K562 (cell line): ENCODE measurements around the gene STK17A. TPM values are rescaled to one million over a fixed set of nuclear protein-coding genes. Genes with fewer than 3 reads are reported as not detected.

Source experiments
- ADNP ChIP-seq: fragments of 200-800 bp; sonication (Bioruptor generic); IDR thresholded peaks from 2 replicates; pipeline ENCODE4 v1.6.1; 2016; ENCODE audit warnings: missing genetic modification characterization, missing compliant biosample characterization
- ATF1 ChIP-seq, 2 experiments: fragments of 450-650 bp in 1 of 2; IDR thresholded peaks; 2 replicates each; pipeline ENCODE4 v1.6.1; 2016; ENCODE audit warnings: missing compliant biosample characterization in 1 of 2, missing genetic modification characterization in 1 of 2
- CREM ChIP-seq: IDR thresholded peaks from 2 replicates; pipeline ENCODE4 v1.6.1; 2014; ENCODE audit warnings: antibody characterized with exemption, low read depth
- CTBP1 ChIP-seq: fragments of 450-650 bp; IDR thresholded peaks from 2 replicates; pipeline ENCODE4 v1.6.1; 2016; ENCODE audit warnings: borderline replicate concordance
- CXXC5 ChIP-seq: fragments of 250-450 bp; sonication (Bioruptor Pico); IDR thresholded peaks from 2 replicates; pipeline ENCODE4 v1.8.0; 2022; ENCODE audit warnings: inconsistent platforms, mild to moderate bottlenecking, moderate library complexity
- DPF2 ChIP-seq: fragments of 450-650 bp; IDR thresholded peaks from 2 replicates; pipeline ENCODE4 v1.6.1; 2016
- EHMT2 ChIP-seq: fragments of 450-650 bp; IDR thresholded peaks from 2 replicates; pipeline ENCODE4 v1.6.1; 2018; ENCODE audit warnings: antibody characterized with exemption
- FOXM1 ChIP-seq, 2 experiments: fragments of 450-650 bp in 1 of 2; sonication (generic) in 1 of 2; formaldehyde crosslinking in 1 of 2; IDR thresholded peaks; 2 replicates each; pipeline versions ENCODE4 v1.6.1 to v1.9.0; 2017 to 2022; ENCODE audit warnings: low read depth in 2 of 2, mild to moderate bottlenecking in 2 of 2, missing genetic modification reagents in 1 of 2, moderate library complexity in 1 of 2
- KDM1A ChIP-seq, 2 experiments: fragments of 450-650 bp; IDR thresholded peaks; 2 replicates each; pipeline ENCODE4 v1.6.1; 2016; ENCODE audit warnings: mild to moderate bottlenecking in 2 of 2
- L3MBTL2 ChIP-seq: fragments of 450-650 bp; IDR thresholded peaks from 2 replicates; pipeline ENCODE4 v1.6.1; 2016; ENCODE audit warnings: mild to moderate bottlenecking, moderate library complexity
- MYC ChIP-seq, 2 experiments: fragments of 250-450 bp in 1 of 2; sonication (Bioruptor Pico) in 1 of 2; IDR thresholded peaks; 2 replicates each; pipeline versions ENCODE4 v1.5.1 to v1.6.1; 2012 to 2021; ENCODE audit warnings: low read depth in 2 of 2, borderline replicate concordance in 1 of 2, improper control_type of control experiment in 1 of 2, low read length in 1 of 2, mild to moderate bottlenecking in 1 of 2, moderate library complexity in 1 of 2
- SMAD4 ChIP-seq: fragments of 250-450 bp; sonication (Bioruptor Pico); conservative IDR thresholded peaks from 2 replicates; pipeline ENCODE4 v1.8.0; 2021; ENCODE audit warnings: inconsistent platforms, mild to moderate bottlenecking, moderate library complexity
- SMARCC2 ChIP-seq: fragments of 450-650 bp; IDR thresholded peaks from 2 replicates; pipeline ENCODE4 v1.6.1; 2017; ENCODE audit warnings: antibody characterized with exemption, moderate library complexity, mild to moderate bottlenecking, low read depth
- SOX6 ChIP-seq: fragments of 450-650 bp; IDR thresholded peaks from 2 replicates; pipeline ENCODE4 v1.6.1; 2014; ENCODE audit warnings: mild to moderate bottlenecking
- SPI1 ChIP-seq: IDR thresholded peaks from 2 replicates; pipeline ENCODE4 v1.6.1; 2011; ENCODE audit warnings: low read depth, low read length, control low read depth, borderline replicate concordance
- TCF3 ChIP-seq: sonication (generic); formaldehyde crosslinking; IDR thresholded peaks from 2 replicates; pipeline ENCODE4 v1.4.0; 2020; ENCODE audit warnings: mild to moderate bottlenecking, missing genetic modification reagents
- TEAD1 ChIP-seq, 2 experiments: fragments of 450-650 bp in 1 of 2; sonication (generic) in 1 of 2; formaldehyde crosslinking; IDR thresholded peaks; 2 replicates each; pipeline versions ENCODE4 v1.4.0 to v1.8.0; 2020 to 2022; ENCODE audit warnings: mild to moderate bottlenecking in 2 of 2, missing genetic modification reagents in 1 of 2
- ZBTB17 ChIP-seq: fragments of 450-650 bp; formaldehyde crosslinking; IDR thresholded peaks from 2 replicates; pipeline ENCODE4 v1.4.0; 2020; ENCODE audit warnings: mild to moderate bottlenecking
- ZBTB7A ChIP-seq: IDR thresholded peaks from 2 replicates; pipeline ENCODE4 v1.6.1; 2011; ENCODE audit warnings: low read depth, mild to moderate bottlenecking, low read length, moderate library complexity, borderline replicate concordance; ENCODE audit not compliant: control insufficient read depth
- ZNF212 ChIP-seq: fragments of 450-650 bp; formaldehyde crosslinking; IDR thresholded peaks from 2 replicates; pipeline ENCODE4 v1.4.0; 2020; ENCODE audit warnings: mild to moderate bottlenecking
- ZNF274 ChIP-seq: IDR thresholded peaks from 2 replicates; pipeline ENCODE4 v1.6.1; 2011; ENCODE audit warnings: low read depth, mild to moderate bottlenecking, low read length, moderate library complexity, borderline replicate concordance
- ZNF696 ChIP-seq: fragments of 250-450 bp; sonication (Bioruptor Pico); conservative IDR thresholded peaks from 2 replicates; pipeline ENCODE4 v1.4.0; 2020; ENCODE audit warnings: mild to moderate bottlenecking, moderate library complexity
- ZNF699 ChIP-seq: fragments of 250-450 bp; sonication (Bioruptor Pico); IDR thresholded peaks from 2 replicates; pipeline ENCODE4 v1.8.0; 2021; ENCODE audit warnings: mild to moderate bottlenecking, moderate library complexity; ENCODE audit not compliant: insufficient replicate concordance
- ZNF766 ChIP-seq: fragments of 200-800 bp; sonication (Bioruptor generic); conservative IDR thresholded peaks from 2 replicates; pipeline ENCODE4 v1.6.1; 2016; ENCODE audit warnings: missing genetic modification characterization, missing compliant biosample characterization
- ZNF778 ChIP-seq: fragments of 450-650 bp; formaldehyde crosslinking; IDR thresholded peaks from 2 replicates; pipeline ENCODE4 v1.4.0; 2020; ENCODE audit warnings: mild to moderate bottlenecking, moderate library complexity
- polyA plus RNA-seq, 8 experiments: library from polyadenylated mRNA; depleted of rRNA in 4 of 8; stranded (reverse) in 5 of 8; unstranded in 3 of 8; fragments of >200 nt; fragmentation: Nextera tagmentation in 2 of 8; fragmentation: Illumina TruSeq in 1 of 8; extraction: Ambion mirVana in 2 of 8; extraction: Trizol in 1 of 8; gene quantifications; 2 replicates each; pipeline versions ENCODE4 v1.2.1 to v1.2.3, GENCODE V29; 2011 to 2014; ENCODE audit warnings: inconsistent platforms in 1 of 8, missing spikeins in 1 of 8
- total RNA-seq, 7 experiments: library from RNA; depleted of rRNA in 6 of 7; stranded (reverse); fragments of >200 nt in 6 of 7; fragmentation: Illumina TruSeq in 2 of 7; extraction: Trizol in 2 of 7; gene quantifications; 2 replicates each; pipeline versions ENCODE4 v1.2.1 to v1.2.3, GENCODE V29; 2011 to 2021; ENCODE audit warnings: low replicate concordance in 1 of 7
- TF ChIP-seq, protein P1 (sequence below): fragments of 450-650 bp; IDR thresholded peaks from 2 replicates; pipeline ENCODE4 v1.6.1; 2016; ENCODE audit warnings: antibody characterized with exemption
- TF ChIP-seq, protein P2 (sequence below): fragments of 250-450 bp; sonication (Bioruptor Pico); IDR thresholded peaks from 2 replicates; pipeline ENCODE4 v1.5.0; 2021

The STK17A gene
- total and polyA plus RNA-seq, 9 of the 15 experiments (the other 6 are each of a cell fraction or from before 2014, with no cell fraction given), result 3.4 to 16.3 (median 13.2) TPM

DNA sequence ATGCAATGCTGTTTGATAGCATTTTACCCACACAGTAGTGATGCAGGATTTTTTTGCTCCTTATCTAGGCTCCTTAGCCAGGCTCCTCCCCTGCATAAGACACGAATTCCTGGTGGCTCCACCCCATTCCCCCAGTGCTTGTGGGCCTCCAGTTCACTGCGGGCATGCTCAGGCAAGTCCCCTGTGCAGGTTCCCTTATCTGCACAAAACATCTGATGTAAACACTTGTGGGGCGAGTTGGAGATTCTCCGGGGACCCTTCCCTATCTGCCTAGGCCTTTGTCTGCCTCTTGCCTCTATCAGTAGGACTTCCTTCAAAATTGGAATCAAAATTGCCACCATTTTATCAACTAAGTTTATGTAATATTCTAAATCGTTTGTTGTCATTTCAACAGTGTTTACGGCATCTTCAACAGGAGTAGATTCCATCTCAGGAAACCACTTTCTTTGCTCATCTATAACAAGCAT, 5.4 kb upstream of the STK17A start (continued):
- TF ChIP-seq, protein P1, sequence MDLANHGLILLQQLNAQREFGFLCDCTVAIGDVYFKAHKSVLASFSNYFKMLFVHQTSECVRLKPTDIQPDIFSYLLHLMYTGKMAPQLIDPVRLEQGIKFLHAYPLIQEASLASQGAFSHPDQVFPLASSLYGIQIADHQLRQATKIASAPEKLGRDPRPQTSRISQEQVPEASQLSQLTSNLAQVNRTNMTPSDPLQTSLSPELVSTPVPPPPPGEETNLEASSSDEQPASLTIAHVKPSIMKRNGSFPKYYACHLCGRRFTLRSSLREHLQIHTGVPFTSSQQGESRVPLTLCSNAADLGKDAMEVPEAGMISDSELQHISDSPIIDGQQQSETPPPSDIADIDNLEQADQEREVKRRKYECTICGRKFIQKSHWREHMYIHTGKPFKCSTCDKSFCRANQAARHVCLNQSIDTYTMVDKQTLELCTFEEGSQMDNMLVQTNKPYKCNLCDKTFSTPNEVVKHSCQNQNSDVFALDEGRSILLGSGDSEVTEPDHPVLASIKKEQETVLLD, result peak; percentile 28; the same call in 1 of the 2 replicates
- TF ChIP-seq ADNP (tag), result peak; percentile 77
- TF ChIP-seq TEAD1 (CRISPR knock-in tag; IDR thresholded peaks at IDR 0.05), result peak; percentile 22 to 52; a peak in 1 of 4 replicates
- TF ChIP-seq ZNF766, result 0 out of 2 replicates have a peak, but pooled peaks have one; percentile 48
- no peak for TF ChIP-seq ZNF778 (CRISPR knock-in tag)
- peak; percentile 91 for TF ChIP-seq DPF2
- TF ChIP-seq SOX6, result peak; percentile 88
- peak; percentile 9; the same call in 1 of the 2 replicates for TF ChIP-seq SPI1
- TF ChIP-seq SMARCC2, result peak; percentile 85
- peak; percentile 43; the same call in 1 of the 2 replicates for TF ChIP-seq CREM
- no peak for TF ChIP-seq ZNF212
- TF ChIP-seq ZNF696 (CRISPR knock-in tag), result no peak
- TF ChIP-seq TCF3 (CRISPR knock-in tag), result peak; percentile 90
- TF ChIP-seq, protein P2, sequence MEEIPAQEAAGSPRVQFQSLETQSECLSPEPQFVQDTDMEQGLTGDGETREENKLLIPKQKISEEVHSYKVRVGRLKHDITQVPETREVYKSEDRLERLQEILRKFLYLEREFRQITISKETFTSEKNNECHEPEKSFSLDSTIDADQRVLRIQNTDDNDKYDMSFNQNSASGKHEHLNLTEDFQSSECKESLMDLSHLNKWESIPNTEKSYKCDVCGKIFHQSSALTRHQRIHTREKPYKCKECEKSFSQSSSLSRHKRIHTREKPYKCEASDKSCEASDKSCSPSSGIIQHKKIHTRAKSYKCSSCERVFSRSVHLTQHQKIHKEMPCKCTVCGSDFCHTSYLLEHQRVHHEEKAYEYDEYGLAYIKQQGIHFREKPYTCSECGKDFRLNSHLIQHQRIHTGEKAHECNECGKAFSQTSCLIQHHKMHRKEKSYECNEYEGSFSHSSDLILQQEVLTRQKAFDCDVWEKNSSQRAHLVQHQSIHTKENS, result no peak
- TF ChIP-seq SMAD4 (CRISPR knock-in tag), result peak; percentile 63
- TF ChIP-seq CXXC5 (CRISPR knock-in tag), result 0 out of 2 replicates have a peak, but pooled peaks have one; percentile 42
- peak; percentile 64; the same call in 1 of the 2 replicates for TF ChIP-seq ZBTB17 (CRISPR knock-in tag)
- no peak for TF ChIP-seq ZNF699 (CRISPR knock-in tag)
- peak; percentile 12; the same call in 1 of the 2 replicates for TF ChIP-seq MYC (IDR thresholded peaks at IDR 0.05; ENCODE audit: low read depth, low read length)
- no peak for TF ChIP-seq MYC (CRISPR knock-in tag; IDR thresholded peaks at IDR 0.05; ENCODE audit: borderline replicate concordance, low read depth)
- TF ChIP-seq FOXM1 (IDR thresholded peaks at IDR 0.05; ENCODE audit: low read depth), result peak; percentile 61; the same call in 1 of the 2 replicates
- TF ChIP-seq FOXM1 (CRISPR knock-in tag; IDR thresholded peaks at IDR 0.05; ENCODE audit: low read depth), result no peak
- peak; percentile 23; the same call in 1 of the 2 replicates for TF ChIP-seq ZBTB7A
- TF ChIP-seq L3MBTL2, result peak; percentile 43; the same call in 1 of the 2 replicates
- no peak for TF ChIP-seq ZNF274
- peak; percentile 81; the same call in 1 of the 2 replicates for TF ChIP-seq CTBP1
- peak; percentile 62; the same call in 1 of the 2 replicates for TF ChIP-seq EHMT2
- no peak for TF ChIP-seq ATF1 (CRISPR knock-in tag; IDR thresholded peaks at IDR 0.05)
- TF ChIP-seq ATF1 (tag; IDR thresholded peaks at IDR 0.05), result peak; percentile 66
- TF ChIP-seq KDM1A (IDR thresholded peaks at IDR 0.05), result peak; percentile 26 to 35; a peak in 1 of 4 replicates
